HG02763 (cell line): Measurements from ENCODE around the gene EPAS1.
A peak's percentile ranks its signal among the peaks of the same experiment; 100 is the strongest.

Experiments used
- ATAC-seq: cut with Tn5 transposase; IDR thresholded peaks from one replicate; pipeline ENCODE4 v1.9.1; 2021; ENCODE audit warnings: mild to moderate bottlenecking, moderate library complexity; ENCODE audit not compliant: unreplicated experiment

Gene EPAS1

DNA sequence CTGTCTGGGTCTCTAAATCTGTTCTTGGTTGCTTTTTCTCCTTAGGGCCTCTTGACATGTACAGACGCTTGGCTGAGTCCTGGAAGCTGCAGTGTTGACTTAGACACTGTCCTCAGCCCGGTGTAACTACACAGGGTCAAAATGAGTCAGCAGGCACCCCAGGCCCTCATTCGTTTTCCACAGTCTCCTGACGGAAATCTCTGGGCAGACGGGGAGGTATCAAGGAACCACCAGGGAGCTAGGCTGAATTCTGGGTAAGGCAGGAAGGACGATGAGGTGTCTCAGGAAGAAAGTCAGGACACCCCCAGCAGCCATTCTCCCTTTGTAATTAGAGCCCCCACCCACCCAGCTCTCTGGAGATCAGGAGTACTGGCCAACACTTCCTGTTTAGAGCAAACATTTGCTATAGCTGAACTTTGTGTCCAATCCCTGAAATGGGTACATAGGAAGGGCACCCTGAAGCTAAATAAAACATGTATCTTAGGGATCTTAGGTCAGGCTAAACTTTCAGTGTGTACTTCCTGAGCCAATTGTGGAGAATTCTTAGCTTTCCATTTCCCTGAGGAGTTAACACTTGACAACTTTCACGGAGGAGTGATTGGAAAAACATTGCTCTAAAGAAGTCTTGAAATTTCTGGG lies 23.9 kb upstream of the EPAS1 start:
- ATAC-seq = no peak

GRCh38 chr2:46273919-46274318 lies 23.3 kb upstream of the EPAS1 start:
- ATAC-seq = no peak

GRCh38 chr2:46274586-46274985 lies 22.6 kb upstream of the EPAS1 start:
- no peak for ATAC-seq

DNA sequence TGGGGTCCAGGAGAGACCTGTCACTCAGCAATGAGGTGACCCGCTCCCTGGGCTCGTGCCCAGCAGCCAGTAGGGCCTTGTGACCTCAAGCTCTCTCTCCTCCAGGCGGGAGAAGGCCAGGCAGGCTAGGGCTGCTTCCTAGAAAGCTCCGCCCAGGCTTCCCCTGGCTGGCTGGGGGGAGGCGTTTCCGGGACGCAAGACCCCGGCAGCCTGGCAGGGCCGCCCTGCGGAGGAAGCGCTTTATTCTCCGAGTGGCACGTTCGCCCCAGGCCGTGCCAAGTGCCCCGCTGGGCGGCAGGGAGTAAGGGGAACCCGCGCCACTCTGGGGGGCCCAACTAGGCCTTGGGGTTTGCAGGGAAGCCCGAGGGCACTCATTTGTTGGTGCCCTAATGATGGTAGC lies 21.2 kb upstream of the EPAS1 start:
- ATAC-seq = no peak

GRCh38 chr2:46276642-46277041 lies 20.6 kb upstream of the EPAS1 start:
- ATAC-seq = no peak

GRCh38 chr2:46277431-46278190 lies 19.6 kb upstream of the EPAS1 start:
- ATAC-seq = no peak

DNA sequence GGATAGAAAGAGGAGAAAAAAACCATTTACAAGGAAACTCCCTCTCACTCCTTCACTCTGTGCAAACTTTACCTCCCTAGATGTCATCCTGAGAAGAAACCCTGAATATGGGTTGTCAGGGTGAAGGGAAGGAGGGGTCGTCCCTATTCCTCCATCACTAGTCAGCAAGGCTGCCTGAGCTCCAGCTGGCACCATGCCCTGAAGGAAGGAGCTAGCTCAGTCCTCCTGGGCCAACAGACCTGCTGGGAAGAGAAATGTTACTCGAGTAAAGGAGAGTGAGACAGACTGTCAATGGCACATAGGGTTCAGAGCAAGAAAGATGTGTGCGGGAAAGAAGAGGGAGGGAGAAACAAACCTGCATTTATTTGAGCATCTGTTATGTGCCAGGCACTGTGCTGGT lies 18.3 kb upstream of the EPAS1 start:
- ATAC-seq = no peak

GRCh38 chr2:46281939-46282338 lies 15.3 kb upstream of the EPAS1 start:
- no peak for ATAC-seq

- no peak for ATAC-seq
Observed at GRCh38 chr2:46283693-46284092, 13.5 kb upstream of the EPAS1 start.

DNA sequence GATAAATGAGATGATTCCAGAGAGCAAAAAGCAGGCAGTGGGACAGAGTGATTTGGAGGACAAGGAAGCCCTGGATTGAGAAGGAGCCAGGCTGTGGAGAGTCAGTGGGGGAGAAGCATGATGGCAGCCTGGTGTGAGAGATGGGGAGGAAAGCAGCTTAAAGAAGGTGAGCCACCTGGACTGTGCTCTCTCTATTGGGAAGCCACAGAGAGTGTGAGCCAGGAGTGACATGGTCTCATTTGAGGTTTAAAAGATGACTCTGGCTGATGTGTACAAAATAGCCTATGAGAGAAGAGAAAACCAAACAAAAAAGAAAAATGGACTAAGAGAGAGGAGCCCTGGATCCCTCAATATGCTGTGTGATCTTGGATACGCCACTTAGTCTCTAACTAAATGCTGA lies 12.9 kb upstream of the EPAS1 start:
- no peak for ATAC-seq

DNA sequence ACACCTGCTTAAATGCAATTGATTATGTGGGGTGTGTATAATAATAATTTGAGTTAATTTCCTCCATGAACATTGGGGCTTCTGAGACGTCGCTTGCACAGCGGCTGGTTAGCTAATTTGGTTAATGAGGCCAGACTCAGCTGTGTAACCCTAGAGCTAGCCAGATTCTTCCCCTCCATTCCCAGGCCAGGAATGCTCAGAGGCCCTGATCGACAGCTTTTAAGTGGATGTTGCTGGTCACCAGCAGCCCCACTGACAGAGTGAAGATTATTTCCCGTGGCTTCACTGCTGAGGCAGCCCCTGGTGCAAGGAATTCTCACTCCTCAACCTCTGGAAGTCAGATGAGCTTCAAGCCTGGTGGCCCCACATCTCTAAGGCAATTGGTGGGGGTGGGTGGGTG lies 12.4 kb upstream of the EPAS1 start:
- no peak for ATAC-seq

- no peak for ATAC-seq
Observed at GRCh38 chr2:46286715-46287114, 10.5 kb upstream of the EPAS1 start.

GRCh38 chr2:46290078-46290477 lies 7.1 kb upstream of the EPAS1 start:
- no peak for ATAC-seq

- no peak for ATAC-seq
Observed at GRCh38 chr2:46293466-46293865, 3.7 kb upstream of the EPAS1 start.

GRCh38 chr2:46294176-46294836 lies 2.9 kb upstream of the EPAS1 start:
- no peak for ATAC-seq

DNA sequence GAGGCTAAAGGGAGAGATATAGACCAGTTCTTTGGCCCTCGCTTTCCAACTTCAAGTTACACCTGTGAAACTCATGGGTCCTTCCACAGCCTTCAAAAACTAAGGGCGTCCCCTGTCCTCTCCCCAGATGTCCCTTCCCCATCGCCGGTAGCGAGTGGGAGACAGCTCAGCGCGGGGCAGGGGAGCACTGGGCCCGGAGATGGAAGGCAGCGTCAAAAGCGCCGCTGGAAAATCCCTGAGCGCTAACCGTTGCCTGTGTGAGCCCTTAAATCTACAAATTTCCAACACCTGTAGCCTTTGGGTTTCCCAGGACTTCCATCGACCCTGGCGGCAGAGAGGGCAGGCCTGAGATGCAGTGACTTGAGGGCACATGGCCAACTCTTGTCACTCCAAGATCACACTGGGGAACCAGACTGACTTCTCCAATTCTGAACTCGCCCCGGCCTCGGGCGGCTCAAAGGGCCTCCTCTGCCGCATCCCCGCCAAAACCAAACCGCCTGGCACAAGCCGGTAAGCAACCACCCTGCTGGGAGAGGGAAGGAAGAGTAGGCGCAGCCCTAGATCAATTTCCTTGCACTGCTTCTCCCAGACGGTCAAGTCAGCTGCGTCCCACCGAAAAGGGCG lies 879 bp upstream of the EPAS1 start:
- ATAC-seq = no peak

- ATAC-seq = peak; percentile 30
Observed at GRCh38 chr2:46297546-46298271, 502 bp downstream of the EPAS1 start.

GRCh38 chr2:46298272-46298521 lies 990 bp downstream of the EPAS1 start:
- ATAC-seq = no peak

GRCh38 chr2:46298522-46299353 lies 1.5 kb downstream of the EPAS1 start:
- ATAC-seq = no peak
